Progenitor cell of endocrine pancreas (in vitro differentiated cells): ENCODE measurements around the gene CEND1. TPM values are rescaled to one million over a fixed set of nuclear protein-coding genes. Genes with fewer than 3 reads are reported as not detected.

ENCODE experiments used
- DNase-seq: peaks from one replicate; pipeline ENCODE4 v3.0.0; 2021; ENCODE audit warnings: low spot score; ENCODE audit not compliant: unreplicated experiment
- H3K27ac Mint-ChIP-seq: 2 replicates; pipeline ENCODE4 v1.8.0; 2021; ENCODE audit warnings: mild to moderate bottlenecking, moderate library complexity, mixed read lengths
- H3K27me3 Mint-ChIP-seq: 2 replicates; pipeline ENCODE4 v1.8.0; 2021; ENCODE audit warnings: mixed read lengths
- H3K36me3 Mint-ChIP-seq: 2 replicates; pipeline ENCODE4 v1.8.0; 2022; ENCODE audit warnings: mixed read lengths; ENCODE audit not compliant: insufficient read depth
- H3K4me1 Mint-ChIP-seq: 2 replicates; pipeline ENCODE4 v1.8.0; 2021; ENCODE audit warnings: low read depth, mixed read lengths
- H3K4me3 Mint-ChIP-seq: 2 replicates; pipeline ENCODE4 v1.8.0; 2021; ENCODE audit warnings: low read depth, mild to moderate bottlenecking, moderate library complexity, mixed read lengths
- H3K9me3 Mint-ChIP-seq: 2 replicates; pipeline ENCODE4 v1.8.0; 2021; ENCODE audit warnings: low read depth, mixed read lengths
- CTCF ChIP-seq: fragments of 200-600 bp; sonication (generic); IDR thresholded peaks from one replicate; pipeline ENCODE4 v1.5.0; 2021; ENCODE audit warnings: antibody characterized with exemption, mild to moderate bottlenecking; ENCODE audit not compliant: unreplicated experiment
- total RNA-seq: library from RNA; stranded (reverse); gene quantifications from 2 replicates; pipeline ENCODE4 v1.2.1, GENCODE V29; 2021

Gene CEND1
- total RNA-seq, 1 donor from 2014 or later, result not detected

- H3K36me3 Mint-ChIP-seq, result no peaks in the 10 kb centered on the region
- H3K4me3 Mint-ChIP-seq, result peak overlapping the region; percentile 65
- H3K9me3 Mint-ChIP-seq, result no peaks in the 10 kb centered on the region
- no peak overlapping the region for H3K27ac Mint-ChIP-seq
- no peaks in the 10 kb centered on the region for H3K27me3 Mint-ChIP-seq
- no peak for TF ChIP-seq CTCF
- peaks cover 5% of the 10 kb centered on the region for H3K4me1 Mint-ChIP-seq
- DNase-seq, result no peak
Measured at GRCh38 chr11:804599-804964, 14.7 kb upstream of the CEND1 start.

- H3K4me3 Mint-ChIP-seq, result peak overlapping the region; percentile 65
- DNase-seq, result no peak
- no peak overlapping the region for H3K27ac Mint-ChIP-seq
- no peaks in the 10 kb centered on the region for H3K9me3 Mint-ChIP-seq
- peaks cover 4% of the 10 kb centered on the region for H3K4me1 Mint-ChIP-seq
- no peaks in the 10 kb centered on the region for H3K27me3 Mint-ChIP-seq
- TF ChIP-seq CTCF, result no peak
- no peaks in the 10 kb centered on the region for H3K36me3 Mint-ChIP-seq
Measured at GRCh38 chr11:803770-804598, 14.1 kb upstream of the CEND1 start.

- TF ChIP-seq CTCF, result no peak
- no peaks in the 10 kb centered on the region for H3K36me3 Mint-ChIP-seq
- H3K27me3 Mint-ChIP-seq, result no peaks in the 10 kb centered on the region
- no peak overlapping the region for H3K4me3 Mint-ChIP-seq
- peaks cover 2% of the 10 kb centered on the region for H3K4me1 Mint-ChIP-seq
- H3K9me3 Mint-ChIP-seq, result no peaks in the 10 kb centered on the region
- H3K27ac Mint-ChIP-seq, result no peak overlapping the region
- no peak for DNase-seq
Measured at GRCh38 chr11:803467-803742, 13.5 kb upstream of the CEND1 start.

- Mint-ChIP-seq H3K27me3 (no peaks in the 10 kb centered on the region), H3K4me1 (peaks cover under 1% of the 10 kb centered on the region), H3K4me3 (no peak overlapping the region), H3K36me3 (no peaks in the 10 kb centered on the region), H3K27ac (no peak overlapping the region), H3K9me3 (no peaks in the 10 kb centered on the region)
- TF ChIP-seq CTCF, result no peak
- no peak for DNase-seq
Measured at GRCh38 chr11:802693-803466, 13.0 kb upstream of the CEND1 start.

GRCh38 chr11:802018-802617 is 12.2 kb upstream of the CEND1 start:
- Mint-ChIP-seq H3K4me3 (no peak overlapping the region), H3K36me3 (no peaks in the 10 kb centered on the region)

More at GRCh38 chr11:802018-802617, 12.2 kb upstream of the CEND1 start:
- no peak for TF ChIP-seq CTCF
- H3K27ac Mint-ChIP-seq, result no peak overlapping the region
- H3K9me3 Mint-ChIP-seq, result no peaks in the 10 kb centered on the region
- H3K4me1 Mint-ChIP-seq, result peaks cover under 1% of the 10 kb centered on the region
- DNase-seq, result no peak
- no peaks in the 10 kb centered on the region for H3K27me3 Mint-ChIP-seq
